Measurements from ENCODE around the gene ANO2. TPM values are rescaled to one million over a fixed set of nuclear protein-coding genes. Genes with fewer than 3 reads are reported as not detected.

The ANO2 gene
- total RNA-seq, 2 donors from 2014 or later = 14.3 to 28.5 TPM

DNA sequence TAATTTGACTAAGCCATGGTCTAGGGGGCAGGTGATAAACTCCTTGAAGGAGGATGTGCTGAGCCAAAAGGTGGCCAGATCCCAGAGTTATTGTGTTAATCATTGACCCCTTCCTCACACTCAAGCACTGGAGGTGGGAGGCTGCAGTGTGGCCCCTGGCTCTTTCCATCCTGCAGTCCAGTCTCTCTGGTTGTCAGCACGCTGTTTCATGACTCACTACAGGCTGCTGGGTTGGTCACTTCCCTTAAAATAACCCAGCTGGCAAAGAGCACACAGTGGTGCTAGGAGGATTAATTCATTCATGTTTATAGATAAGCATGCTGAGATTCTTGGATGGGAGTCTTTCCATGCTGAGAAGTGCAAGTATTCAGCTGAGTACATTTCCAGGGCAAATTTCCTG, 228.9 kb downstream of the ANO2 start:
- no peaks in the 10 kb centered on the region for H3K36me3 ChIP-seq (ENCODE audit: control insufficient read depth, insufficient read depth, low read length)
- DNase-seq = no peak
- H3K4me1 Mint-ChIP-seq = no peaks in the 10 kb centered on the region
- no peak overlapping the region for H3K9ac ChIP-seq (ENCODE audit: extremely low read depth, low read length, poor library complexity, severe bottlenecking)
- H3K36me3 Mint-ChIP-seq (ENCODE audit: low read depth) = peaks cover 1% of the 10 kb centered on the region
- H3K9me3 ChIP-seq (ENCODE audit: control insufficient read depth, low read length) = no peaks in the 10 kb centered on the region
- no peak overlapping the region for H3K4me3 ChIP-seq (ENCODE audit: low read length)
- WGBS, 2 experiments (ENCODE audit: insufficient coverage in 1 of 2, insufficient read length in 1 of 2) = 97% methylated on average over 1 of the region's 1 CpG; no CpG with 5 or more reads in 1 of the 2 experiments
- H3K4me1 ChIP-seq (ENCODE audit: control insufficient read depth, insufficient read depth, low read length) = no peaks in the 10 kb centered on the region
- no peak for TF ChIP-seq CTCF (conservative IDR thresholded peaks at IDR 0.05)
- peaks cover 8% of the 10 kb centered on the region for H3K27me3 Mint-ChIP-seq (ENCODE audit: insufficient read depth)
- no peak overlapping the region for H3K27ac Mint-ChIP-seq
- peaks cover 6% of the 10 kb centered on the region for H3K27me3 ChIP-seq (ENCODE audit: control insufficient read depth, insufficient read depth, low read length, poor library complexity, severe bottlenecking)
- H3K9me3 Mint-ChIP-seq = no peaks in the 10 kb centered on the region
- no peak overlapping the region for H3K4me3 Mint-ChIP-seq
- H3K27ac ChIP-seq (ENCODE audit: low read depth, low read length) = no peak overlapping the region

- Mint-ChIP-seq H3K9me3 (no peaks in the 10 kb centered on the region), H3K27ac (no peak overlapping the region), H3K4me3 (no peak overlapping the region), H3K27me3 (ENCODE audit: insufficient read depth) (peaks cover 9% of the 10 kb centered on the region), H3K36me3 (ENCODE audit: low read depth) (peaks cover 4% of the 10 kb centered on the region), H3K4me1 (no peaks in the 10 kb centered on the region)
- Histone ChIP-seq H3K27me3 (ENCODE audit: control insufficient read depth, insufficient read depth, low read length, poor library complexity, severe bottlenecking) (peaks cover 6% of the 10 kb centered on the region), H3K9ac (ENCODE audit: extremely low read depth, low read length, poor library complexity, severe bottlenecking) (no peak overlapping the region), H3K9me3 (ENCODE audit: control insufficient read depth, low read length) (no peaks in the 10 kb centered on the region), H3K4me3 (ENCODE audit: low read length) (no peak overlapping the region), H3K4me1 (ENCODE audit: control insufficient read depth, insufficient read depth, low read length) (no peaks in the 10 kb centered on the region), H3K36me3 (ENCODE audit: control insufficient read depth, insufficient read depth, low read length) (no peaks in the 10 kb centered on the region), H3K27ac (ENCODE audit: low read depth, low read length) (no peak overlapping the region)
- DNase-seq = no peak
- WGBS, 2 experiments (ENCODE audit: insufficient coverage in 1 of 2, insufficient read length in 1 of 2) = 94 to 100% methylated on average over 1 to 4 of the region's 4 CpGs
- TF ChIP-seq CTCF (conservative IDR thresholded peaks at IDR 0.05) = no peak
Observed at GRCh38 chr12:5715021-5715420, 230.0 kb downstream of the ANO2 start.

GRCh38 chr12:5713599-5714081, 231.4 kb downstream of the ANO2 start:
- peaks cover under 1% of the 10 kb centered on the region for H3K4me1 Mint-ChIP-seq
- 95 to 97% methylated on average over 4 to 6 of the region's 6 CpGs for WGBS, 2 experiments (ENCODE audit: insufficient coverage in 1 of 2, insufficient read length in 1 of 2)

More at GRCh38 chr12:5713599-5714081, 231.4 kb downstream of the ANO2 start:
- Histone ChIP-seq H3K27ac (ENCODE audit: low read depth, low read length) (no peak overlapping the region), H3K4me3 (ENCODE audit: low read length) (no peak overlapping the region), H3K27me3 (ENCODE audit: control insufficient read depth, insufficient read depth, low read length, poor library complexity, severe bottlenecking) (peaks cover 10% of the 10 kb centered on the region), H3K36me3 (ENCODE audit: control insufficient read depth, insufficient read depth, low read length) (no peaks in the 10 kb centered on the region), H3K4me1 (ENCODE audit: control insufficient read depth, insufficient read depth, low read length) (no peaks in the 10 kb centered on the region), H3K9ac (ENCODE audit: extremely low read depth, low read length, poor library complexity, severe bottlenecking) (no peak overlapping the region), H3K9me3 (ENCODE audit: control insufficient read depth, low read length) (no peaks in the 10 kb centered on the region)
- no peak for DNase-seq
- no peak for TF ChIP-seq CTCF (conservative IDR thresholded peaks at IDR 0.05)
- Mint-ChIP-seq H3K27ac (no peak overlapping the region), H3K4me3 (no peak overlapping the region), H3K36me3 (ENCODE audit: low read depth) (peaks cover 4% of the 10 kb centered on the region), H3K9me3 (no peaks in the 10 kb centered on the region), H3K27me3 (ENCODE audit: insufficient read depth) (peaks cover 10% of the 10 kb centered on the region)

Data from endodermal cell (in vitro differentiated cells).